GM18870 (cell line): ENCODE data around the gene PRKCH.

Source experiments
- ATAC-seq: cut with Tn5 transposase; IDR thresholded peaks from one replicate; pipeline ENCODE4 v1.9.1; 2021; ENCODE audit warnings: moderate library complexity; ENCODE audit not compliant: unreplicated experiment

The PRKCH gene

GRCh38 chr14:61540931-61541330 lies 219.6 kb downstream of the PRKCH start:
- ATAC-seq = no peak

- ATAC-seq = no peak
Observed at GRCh38 chr14:61542848-61543790, 221.7 kb downstream of the PRKCH start.

GRCh38 chr14:61543946-61544345 lies 222.6 kb downstream of the PRKCH start:
- no peak for ATAC-seq

GRCh38 chr14:61544448-61545330 lies 223.3 kb downstream of the PRKCH start:
- ATAC-seq = no peak

- no peak for ATAC-seq
Observed at GRCh38 chr14:61545726-61546455, 224.5 kb downstream of the PRKCH start.

GRCh38 chr14:61547186-61548069 lies 226.0 kb downstream of the PRKCH start:
- no peak for ATAC-seq

- ATAC-seq = no peak
Observed at GRCh38 chr14:61549425-61549824, 228.0 kb downstream of the PRKCH start.

- no peak for ATAC-seq
Observed at GRCh38 chr14:61551384-61551783, 230.0 kb downstream of the PRKCH start.

GRCh38 chr14:61552241-61552640 lies 230.9 kb downstream of the PRKCH start:
- no peak for ATAC-seq

- ATAC-seq = no peak
Observed at GRCh38 chr14:61553730-61554641, 232.6 kb downstream of the PRKCH start.

GRCh38 chr14:61555056-61555838 lies 233.9 kb downstream of the PRKCH start:
- no peak for ATAC-seq

GRCh38 chr14:61556455-61556854 lies 235.1 kb downstream of the PRKCH start:
- no peak for ATAC-seq

GRCh38 chr14:61557262-61557661 lies 235.9 kb downstream of the PRKCH start:
- no peak for ATAC-seq

GRCh38 chr14:61557854-61558253 lies 236.5 kb downstream of the PRKCH start:
- no peak for ATAC-seq

GRCh38 chr14:61558271-61558670 lies 236.9 kb downstream of the PRKCH start:
- no peak for ATAC-seq

- ATAC-seq = no peak
Observed at GRCh38 chr14:61559641-61560201, 238.3 kb downstream of the PRKCH start.

- ATAC-seq = no peak
Observed at GRCh38 chr14:61560323-61560722, 238.9 kb downstream of the PRKCH start.

GRCh38 chr14:61561104-61561503 lies 239.7 kb downstream of the PRKCH start:
- ATAC-seq = no peak
